Right cardiac atrium (tissue), 5 donors: ENCODE data around the gene RTL5. TPM values are rescaled to one million over a fixed set of nuclear protein-coding genes. Genes with fewer than 3 reads are reported as not detected.

Experiments used
- ATAC-seq, 2 donors: fragments of 200-7000 bp; cut with Tn5 transposase; one replicate each; pipeline versions ENCODE4 v1.8.0 to v1.9.1; 2020; ENCODE audit warnings: moderate library complexity in 2 of 2, mild to moderate bottlenecking in 1 of 2
- DNase-seq, 3 donors: peaks; one replicate each; pipeline ENCODE4 v3.0.0-alpha.2; 2020
- H3K27ac ChIP-seq: one replicate; pipeline ENCODE4 v1.5.1; 2013; ENCODE audit warnings: mild to moderate bottlenecking, low read length, control low read depth, moderate library complexity
- H3K27me3 ChIP-seq: one replicate; pipeline ENCODE4 v1.6.1; 2013; ENCODE audit not compliant: control insufficient read depth, insufficient read depth
- H3K4me1 ChIP-seq: one replicate; pipeline ENCODE4 v1.6.1; 2013; ENCODE audit warnings: low read length; ENCODE audit not compliant: control insufficient read depth, insufficient read depth
- H3K4me3 ChIP-seq: one replicate; pipeline ENCODE4 v1.5.1; 2013; ENCODE audit warnings: low read length, control low read depth
- H3K9me3 ChIP-seq: one replicate; pipeline ENCODE4 v1.6.1; 2013; ENCODE audit warnings: low read length; ENCODE audit not compliant: control insufficient read depth
- WGBS: extraction: QIAGEN DNeasy Blood & Tissue Kit; methylation state at CpG from one replicate; pipeline ENCODE4 v1.1.7; 2013; 5-methylcytosine and 5-hydroxymethylcytosine counted together
- intact Hi-C, 4 donors: fragments of 100-400 bp; cut with DNase I; formaldehyde crosslinking; loops; one replicate each; pipeline versions ENCODE4 v1.11.0 to v1.14.0; 2022 to 2023
- polyA plus RNA-seq: library from polyadenylated mRNA; stranded (reverse); fragments of 200-250 nt; gene quantifications from one replicate; pipeline ENCODE4 v1.2.3, GENCODE V29; 2013
- total RNA-seq, 4 donors: library from RNA; stranded (reverse); fragmentation: NEBNext Ultra II Directional; extraction: Animal tissue kit (Norgen Biotek cat#: 25700); gene quantifications; one replicate each; pipeline ENCODE4 v1.2.1, GENCODE V29; 2021
- donor health status: healthy with polysubstance abuse.
- donor health status: DM: no; HTN: yes; CAD: no.
- donor health status: DM: no; HTN: no; CAD: no.
- donor health status: DM: no; HTN: yes; CAD: no; lungs with severe emphysema.
- donor health status: DM: yes; HTN: yes; CAD: no.

Gene RTL5
- total and polyA plus RNA-seq, 5 donors = 2.7 to 5.7 (median 3.7) TPM

DNA sequence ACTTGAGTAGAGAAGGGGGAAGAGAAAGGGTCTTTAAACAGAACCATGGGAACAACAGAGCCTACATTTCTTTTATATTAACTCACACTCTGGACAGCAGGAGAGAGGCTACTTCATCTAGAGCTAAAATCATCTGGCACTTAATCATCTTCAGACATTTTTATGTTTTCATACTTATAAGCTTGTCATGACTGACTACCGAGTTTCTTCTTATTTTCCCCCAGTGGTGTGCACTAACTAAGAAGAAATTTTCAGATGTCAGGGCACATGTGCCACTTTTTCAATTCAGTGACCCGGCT lies 11.8 kb upstream of the RTL5 start:
- Histone ChIP-seq H3K27me3 (no peaks in the 10 kb centered on the region), H3K4me3 (no peak overlapping the region), H3K4me1 (no peaks in the 10 kb centered on the region), H3K27ac (no peak overlapping the region), H3K9me3 (no peaks in the 10 kb centered on the region)
- DNase-seq (no peak), ATAC-seq (no peak)
- 80% methylated on average over 2 of the region's 2 CpGs for whole genome bisulfite sequencing
- intact Hi-C loops = no loop called here

DNA sequence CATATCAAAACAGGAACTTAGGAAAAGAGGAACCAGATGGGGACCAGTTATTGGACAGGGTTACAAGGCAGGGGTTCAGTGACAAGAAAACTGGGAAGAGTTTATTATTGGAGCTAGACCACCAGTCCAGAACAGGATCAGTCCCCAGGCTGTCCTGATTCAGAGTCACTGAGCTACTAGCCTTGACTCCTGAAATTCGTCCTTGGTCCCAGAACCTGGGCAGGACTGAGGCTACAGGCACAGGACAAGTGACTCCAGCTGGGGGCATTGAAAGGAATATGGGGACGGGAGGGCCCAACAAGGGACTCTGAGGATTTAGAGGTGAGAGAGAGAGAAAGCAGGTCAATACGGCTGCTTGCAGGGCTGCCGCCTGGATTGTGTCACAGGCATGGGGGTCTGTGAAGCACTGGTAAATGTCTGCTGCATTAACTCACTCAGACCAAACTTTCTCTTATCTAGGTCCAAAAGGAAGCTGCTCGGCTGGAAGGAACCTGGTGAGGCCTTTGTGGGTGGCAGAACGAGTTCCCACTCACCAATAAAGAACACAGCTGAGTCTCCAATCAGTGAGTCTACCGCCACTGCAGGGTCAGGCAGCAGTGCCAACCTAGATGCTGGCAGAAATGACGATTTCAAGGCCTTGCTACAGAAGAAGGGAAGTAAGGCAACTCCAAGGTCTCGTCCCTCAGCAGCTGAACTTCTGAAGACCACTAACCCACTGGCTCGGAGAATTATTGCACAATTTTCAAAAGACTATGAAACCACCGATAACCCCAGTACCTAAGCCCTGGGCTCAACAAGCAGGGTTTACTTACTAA lies 11.3 kb upstream of the RTL5 start:
- Histone ChIP-seq H3K4me1 (no peaks in the 10 kb centered on the region), H3K27ac (no peak overlapping the region), H3K27me3 (no peaks in the 10 kb centered on the region), H3K4me3 (no peak overlapping the region), H3K9me3 (no peaks in the 10 kb centered on the region)
- DNase-seq = no peak
- WGBS = 78% methylated on average over 11 of the region's 11 CpGs
- no peak for ATAC-seq
- intact Hi-C loops = no loop called here

GRCh38 chrX:72142094-72142793 lies 10.5 kb upstream of the RTL5 start:
- 62% methylated on average over 8 of the region's 8 CpGs for WGBS
- H3K4me3 ChIP-seq = no peak overlapping the region
- H3K4me1 ChIP-seq = no peaks in the 10 kb centered on the region
- H3K27ac ChIP-seq = no peak overlapping the region
- ATAC-seq (no peak), DNase-seq (no peak)
- H3K27me3 ChIP-seq = no peaks in the 10 kb centered on the region
- no peaks in the 10 kb centered on the region for H3K9me3 ChIP-seq
- intact Hi-C loops = no loop called here

DNA sequence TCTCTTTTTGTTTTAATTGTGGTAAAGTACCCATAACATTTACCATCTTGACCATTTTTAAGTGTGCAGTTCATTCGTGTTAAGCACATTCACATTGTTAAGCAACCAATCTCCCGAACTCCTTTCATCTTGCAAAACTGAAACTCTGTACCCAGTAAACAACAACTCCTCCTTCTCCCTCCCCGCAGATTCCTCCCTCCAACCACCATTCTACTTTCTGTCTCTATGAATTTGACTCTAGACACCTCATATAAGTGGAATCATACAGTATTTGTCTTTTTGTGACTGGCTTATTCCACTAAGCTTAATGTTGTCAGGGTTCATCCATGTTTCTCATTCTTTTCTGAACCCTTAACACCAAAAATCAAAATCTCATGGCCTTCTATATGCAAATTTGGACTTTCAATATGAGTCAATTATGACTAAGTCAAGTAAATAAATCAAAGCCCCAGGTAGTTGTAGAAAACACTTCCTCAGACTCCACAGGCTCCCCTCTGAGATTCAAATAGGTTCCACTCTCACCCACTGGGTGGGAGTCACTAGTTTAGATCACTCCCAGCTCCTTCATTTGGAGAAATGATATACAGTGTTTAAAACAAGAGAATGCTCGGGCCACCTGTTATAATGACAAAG lies 9.8 kb upstream of the RTL5 start:
- Histone ChIP-seq H3K4me3 (no peak overlapping the region), H3K27ac (no peak overlapping the region), H3K4me1 (no peaks in the 10 kb centered on the region), H3K27me3 (no peaks in the 10 kb centered on the region), H3K9me3 (no peaks in the 10 kb centered on the region)
- WGBS = 84% methylated on average over 4 of the region's 4 CpGs
- ATAC-seq (no peak), DNase-seq (no peak)
- intact Hi-C loops = no loop called here

GRCh38 chrX:72139538-72139937 lies 7.8 kb upstream of the RTL5 start:
- Histone ChIP-seq H3K4me1 (no peaks in the 10 kb centered on the region), H3K9me3 (no peaks in the 10 kb centered on the region), H3K27me3 (no peaks in the 10 kb centered on the region), H3K4me3 (no peak overlapping the region), H3K27ac (no peak overlapping the region)
- 88% methylated on average over 8 of the region's 8 CpGs for WGBS
- intact Hi-C loops = no loop called here
- DNase-seq (no peak), ATAC-seq (no peak)

- Histone ChIP-seq H3K9me3 (no peaks in the 10 kb centered on the region), H3K4me1 (no peaks in the 10 kb centered on the region), H3K27ac (no peak overlapping the region), H3K4me3 (no peak overlapping the region), H3K27me3 (no peaks in the 10 kb centered on the region)
- intact Hi-C loops = no loop called here
- no peak for DNase-seq
- no peak for ATAC-seq
- 82% methylated on average over 9 of the region's 9 CpGs for WGBS
These were observed 6.3 kb upstream of the RTL5 start for GRCh38 chrX:72137846-72138495.

DNA sequence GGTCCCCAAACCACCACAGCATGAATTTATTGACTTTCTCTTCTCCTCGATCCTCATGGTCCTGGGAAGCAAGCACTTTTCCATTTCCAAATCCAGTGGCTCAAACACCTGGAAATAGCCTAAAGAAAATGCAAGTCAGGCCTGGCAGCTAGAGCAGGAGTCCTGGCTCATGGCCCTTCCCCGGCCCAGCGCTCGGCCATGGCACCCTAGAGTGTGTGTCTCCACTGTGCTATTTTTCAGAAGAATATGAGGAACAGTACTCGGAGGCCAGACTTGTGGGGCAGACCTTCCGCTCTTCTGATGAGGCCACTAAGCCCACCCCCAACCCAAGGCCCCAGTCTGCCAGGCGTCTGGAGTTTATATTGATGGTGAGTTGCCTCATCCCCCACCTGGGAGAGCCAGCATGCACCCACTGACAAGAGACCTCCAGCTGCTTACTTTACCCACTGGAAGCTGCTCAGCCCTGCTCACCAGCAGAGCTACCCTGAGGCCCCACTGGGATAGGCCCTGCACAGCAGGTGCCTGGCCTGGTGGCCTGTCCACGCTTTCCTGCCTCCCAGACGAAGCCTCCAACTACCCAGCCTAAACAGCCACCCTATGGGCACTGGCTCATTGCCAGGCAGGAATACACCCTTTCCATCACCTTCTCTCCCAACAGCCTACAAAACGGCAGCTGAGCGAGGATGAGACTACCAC lies 2.3 kb upstream of the RTL5 start:
- H3K4me1 ChIP-seq = no peaks in the 10 kb centered on the region
- DNase-seq (no peak), ATAC-seq (no peak)
- no peak overlapping the region for H3K27ac ChIP-seq
- H3K9me3 ChIP-seq = no peaks in the 10 kb centered on the region
- H3K4me3 ChIP-seq = no peak overlapping the region
- no peaks in the 10 kb centered on the region for H3K27me3 ChIP-seq
- intact Hi-C loops = loop anchor here in 1 of 4 donors (5.0 kb wide), 1 partner anchor 222 kb away; the partner anchor contains the start of gene NHSL2
- 96% methylated on average over 11 of the region's 11 CpGs for WGBS

- no peak overlapping the region for H3K27ac ChIP-seq
- no peak for DNase-seq
- WGBS = 77% methylated on average over 3 of the region's 3 CpGs
- no peaks in the 10 kb centered on the region for H3K4me1 ChIP-seq
- ATAC-seq = no peak
- H3K9me3 ChIP-seq = no peaks in the 10 kb centered on the region
- intact Hi-C loops = loop anchor here in 1 of 4 donors (5.0 kb wide), 1 partner anchor 220 kb away; the partner anchor contains the start of gene NHSL2
- no peak overlapping the region for H3K4me3 ChIP-seq
- H3K27me3 ChIP-seq = no peaks in the 10 kb centered on the region
These were observed 741 bp upstream of the RTL5 start for GRCh38 chrX:72132456-72132855.

- H3K9me3 ChIP-seq = no peaks in the 10 kb centered on the region
- WGBS = 27% methylated on average over 30 of the region's 30 CpGs
- intact Hi-C loops = loop anchor here in 1 of 4 donors (5.0 kb wide), 1 partner anchor 219 kb away; the partner anchor contains the start of gene NHSL2
- no peaks in the 10 kb centered on the region for H3K27me3 ChIP-seq
- peak overlapping the region; percentile 59 for H3K4me3 ChIP-seq
- DNase-seq (peak in 2 of 3 donors; percentile 29 to 69), ATAC-seq (no peak)
- no peak overlapping the region for H3K27ac ChIP-seq
- peaks cover 3% of the 10 kb centered on the region for H3K4me1 ChIP-seq
These were observed 909 bp downstream of the RTL5 start for GRCh38 chrX:72130762-72131250.

GRCh38 chrX:72130156-72130761 lies 1.5 kb downstream of the RTL5 start:
- ATAC-seq (no peak), DNase-seq (no peak)
- no peaks in the 10 kb centered on the region for H3K9me3 ChIP-seq
- 91% methylated on average over 12 of the region's 12 CpGs for WGBS
- peaks cover 6% of the 10 kb centered on the region for H3K4me1 ChIP-seq
- no peak overlapping the region for H3K4me3 ChIP-seq
- intact Hi-C loops = loop anchor here in 1 of 4 donors (5.0 kb wide), 1 partner anchor 218 kb away; the partner anchor contains the start of gene NHSL2
- H3K27ac ChIP-seq = no peak overlapping the region
- H3K27me3 ChIP-seq = no peaks in the 10 kb centered on the region
